HG02885 (cell line): ENCODE results near the gene ELMO1.
A peak's percentile ranks its signal among the peaks of the same experiment; 100 is the strongest.

Experiments
- ATAC-seq: cut with Tn5 transposase; IDR thresholded peaks from one replicate; pipeline ENCODE4 v1.9.1; 2021; ENCODE audit warnings: mild to moderate bottlenecking; ENCODE audit not compliant: unreplicated experiment, poor library complexity

The ELMO1 gene

GRCh38 chr7:37434529-37434928 lies 14.1 kb downstream of the ELMO1 start:
- ATAC-seq, result no peak

GRCh38 chr7:37433166-37433565 lies 15.5 kb downstream of the ELMO1 start:
- no peak for ATAC-seq

GRCh38 chr7:37432281-37432920 lies 16.3 kb downstream of the ELMO1 start:
- ATAC-seq, result no peak

- ATAC-seq, result no peak
Measured at GRCh38 chr7:37431413-37431812, 17.3 kb downstream of the ELMO1 start.

GRCh38 chr7:37430640-37431039 lies 18.0 kb downstream of the ELMO1 start:
- ATAC-seq, result no peak

- ATAC-seq, result no peak
Measured at GRCh38 chr7:37430171-37430570, 18.5 kb downstream of the ELMO1 start.

- ATAC-seq, result no peak
Measured at GRCh38 chr7:37429435-37429791, 19.3 kb downstream of the ELMO1 start.

GRCh38 chr7:37428681-37429434 lies 19.8 kb downstream of the ELMO1 start:
- no peak for ATAC-seq

- no peak for ATAC-seq
Measured at GRCh38 chr7:37427276-37427940, 21.3 kb downstream of the ELMO1 start.

- ATAC-seq, result no peak
Measured at GRCh38 chr7:37425498-37425897, 23.2 kb downstream of the ELMO1 start.

- no peak for ATAC-seq
Measured at GRCh38 chr7:37424995-37425394, 23.7 kb downstream of the ELMO1 start.

- no peak for ATAC-seq
Measured at GRCh38 chr7:37424521-37424920, 24.1 kb downstream of the ELMO1 start.

- no peak for ATAC-seq
Measured at GRCh38 chr7:37421861-37422500, 26.7 kb downstream of the ELMO1 start.

- ATAC-seq, result no peak
Measured at GRCh38 chr7:37420946-37421695, 27.5 kb downstream of the ELMO1 start.

- peak; percentile 62 for ATAC-seq
Measured at GRCh38 chr7:37419496-37419895, 29.2 kb downstream of the ELMO1 start.

GRCh38 chr7:37418381-37418780 lies 30.3 kb downstream of the ELMO1 start:
- ATAC-seq, result no peak

- ATAC-seq, result no peak
Measured at GRCh38 chr7:37417107-37417474, 31.6 kb downstream of the ELMO1 start.

GRCh38 chr7:37416378-37417106 lies 32.1 kb downstream of the ELMO1 start:
- no peak for ATAC-seq

- no peak for ATAC-seq
Measured at GRCh38 chr7:37415629-37416028, 33.0 kb downstream of the ELMO1 start.
